ENCODE data around the gene ADARB2. TPM values are rescaled to one million over a fixed set of nuclear protein-coding genes. Genes with fewer than 3 reads are reported as not detected.

The ADARB2 gene
- total RNA-seq, 4 donors from 2014 or later: 0.80 to 4.9 (median 2.3) TPM

- TF ChIP-seq POLR2AphosphoS5 (IDR thresholded peaks at IDR 0.05) (no peak), POLR2A (IDR thresholded peaks at IDR 0.05) (no peak), EP300 (IDR thresholded peaks at IDR 0.05; ENCODE audit: low read depth) (no peak), CTCF (IDR thresholded peaks at IDR 0.05) (no peak)
- no peaks in the 10 kb centered on the region for H3K36me3 ChIP-seq
- in situ Hi-C loops (cut with MboI; ENCODE audit: low pct_ligation_motif_present in 1 of 4, low pct_unique_long_range_greater_than_20kb in 1 of 4, low sequenced_read_pairs in 3 of 4) (no loop called here), intact Hi-C loops (cut with DNase I; ENCODE audit: low total_unique reads) (no loop called here)
- no peaks in the 10 kb centered on the region for H3K9me3 ChIP-seq
- H3K4me3 ChIP-seq: no peak overlapping the region
- WGBS, 2 donors (ENCODE audit: low coverage in 1 of 2): 59 to 74% methylated on average over 8 to 18 of the region's 18 CpGs
- no peaks in the 10 kb centered on the region for H3K4me1 ChIP-seq
- H3K27ac ChIP-seq: no peak overlapping the region
- DNase-seq: no peak
- H3K27me3 ChIP-seq: no peaks in the 10 kb centered on the region
Measured at GRCh38 chr10:1531883-1532597, 205.3 kb downstream of the ADARB2 start.

- Histone ChIP-seq H3K4me3 (no peak overlapping the region), H3K9me3 (no peaks in the 10 kb centered on the region), H3K27me3 (no peaks in the 10 kb centered on the region), H3K4me1 (no peaks in the 10 kb centered on the region), H3K36me3 (no peaks in the 10 kb centered on the region), H3K27ac (no peak overlapping the region)
- TF ChIP-seq CTCF (IDR thresholded peaks at IDR 0.05) (no peak), POLR2AphosphoS5 (IDR thresholded peaks at IDR 0.05) (no peak), POLR2A (IDR thresholded peaks at IDR 0.05) (no peak), EP300 (IDR thresholded peaks at IDR 0.05; ENCODE audit: low read depth) (no peak)
- intact Hi-C loops (cut with DNase I; ENCODE audit: low total_unique reads): no loop called here
- DNase-seq: no peak
- 87% methylated on average over 16 of the region's 16 CpGs; no CpG with 5 or more reads in 1 of the 2 donors for WGBS, 2 donors (ENCODE audit: low coverage in 1 of 2)
- in situ Hi-C loops (cut with MboI; ENCODE audit: low pct_ligation_motif_present in 1 of 4, low pct_unique_long_range_greater_than_20kb in 1 of 4, low sequenced_read_pairs in 3 of 4): no loop called here
Measured at GRCh38 chr10:1530871-1531517, 206.3 kb downstream of the ADARB2 start.

GRCh38 chr10:1529806-1530413, 207.4 kb downstream of the ADARB2 start:
- WGBS, 2 donors (ENCODE audit: low coverage in 1 of 2): 72 to 85% methylated on average over 5 to 15 of the region's 15 CpGs

More at GRCh38 chr10:1529806-1530413, 207.4 kb downstream of the ADARB2 start:
- Histone ChIP-seq H3K4me1 (no peaks in the 10 kb centered on the region), H3K27me3 (no peaks in the 10 kb centered on the region), H3K27ac (no peak overlapping the region), H3K4me3 (no peak overlapping the region), H3K36me3 (no peaks in the 10 kb centered on the region), H3K9me3 (no peaks in the 10 kb centered on the region)
- intact Hi-C loops (cut with DNase I; ENCODE audit: low total_unique reads) (no loop called here), in situ Hi-C loops (cut with MboI; ENCODE audit: low pct_ligation_motif_present in 1 of 4, low pct_unique_long_range_greater_than_20kb in 1 of 4, low sequenced_read_pairs in 3 of 4) (no loop called here)
- no peak for TF ChIP-seq POLR2AphosphoS5 (IDR thresholded peaks at IDR 0.05)
- TF ChIP-seq CTCF (IDR thresholded peaks at IDR 0.05): no peak
- TF ChIP-seq EP300 (IDR thresholded peaks at IDR 0.05; ENCODE audit: low read depth): no peak
- DNase-seq: no peak
